Activated B cell treated with CpG ODN at 0.5 μM for 24 hours (primary cell): ENCODE data around the gene TSPAN13. TPM values are rescaled to one million over a fixed set of nuclear protein-coding genes. Genes with fewer than 3 reads are reported as not detected.

Source experiments
- ATAC-seq: fragments of 200-7000 bp; cut with Tn5 transposase; one replicate; pipeline ENCODE4 v1.10.0; 2021; ENCODE audit warnings: low read depth, mild to moderate bottlenecking, moderate library complexity
- CTCF ChIA-PET: fragments of 350-600 bp; sonication (Branson Sonifier 250); formaldehyde crosslinking; loops from one replicate; lab custom pipeline; 2021; ENCODE audit warnings: antibody characterized with exemption; lab: Charles Lee
- POLR2A ChIA-PET: fragments of 350-600 bp; sonication (Branson Sonifier 250); formaldehyde crosslinking; loops from one replicate; lab custom pipeline; 2021; ENCODE audit warnings: antibody characterized with exemption; lab: Charles Lee
- DNase-seq: peaks from one replicate; pipeline ENCODE4 v3.0.0; 2022
- H3K27ac Mint-ChIP-seq: one replicate; pipeline ENCODE4 v1.8.0; 2020; ENCODE audit warnings: mixed read lengths
- H3K27me3 Mint-ChIP-seq: one replicate; pipeline ENCODE4 v1.8.0; 2021; ENCODE audit warnings: mixed read lengths
- H3K36me3 Mint-ChIP-seq: one replicate; pipeline ENCODE4 v1.8.0; 2021; ENCODE audit warnings: low read depth, mixed read lengths
- H3K4me1 Mint-ChIP-seq: one replicate; pipeline ENCODE4 v1.8.0; 2021; ENCODE audit warnings: mixed read lengths
- H3K4me3 Mint-ChIP-seq: one replicate; pipeline ENCODE4 v1.8.0; 2020; ENCODE audit warnings: mild to moderate bottlenecking, mixed read lengths
- H3K9me3 Mint-ChIP-seq: one replicate; pipeline ENCODE4 v1.8.0; 2020; ENCODE audit warnings: mixed read lengths
- CTCF ChIP-seq: fragments of 200-600 bp; IDR thresholded peaks from one replicate; pipeline ENCODE4 v1.8.0; 2022; ENCODE audit warnings: antibody characterized with exemption, mild to moderate bottlenecking
- intact Hi-C: fragments of 100-400 bp; cut with micrococcal nuclease; formaldehyde crosslinking; loops from one replicate; pipeline ENCODE4 v1.15.1; 2024
- total RNA-seq: library from RNA; stranded (reverse); gene quantifications from 2 replicates; pipeline ENCODE4 v1.2.3, GENCODE V29; 2022

Gene TSPAN13
- total RNA-seq, 1 donor from 2014 or later, result 15.1 TPM

- H3K4me3 Mint-ChIP-seq, result no peak overlapping the region
- H3K27me3 Mint-ChIP-seq, result no peaks in the 10 kb centered on the region
- H3K27ac Mint-ChIP-seq, result no peak overlapping the region
- no peak for TF ChIP-seq CTCF
- CTCF ChIA-PET, result no interaction called here
- no peak for DNase-seq
- intact Hi-C loops, result no loop called here
- H3K9me3 Mint-ChIP-seq, result peaks cover 3% of the 10 kb centered on the region
- ATAC-seq, result no peak
- peaks cover 22% of the 10 kb centered on the region for H3K4me1 Mint-ChIP-seq
- no peaks in the 10 kb centered on the region for H3K36me3 Mint-ChIP-seq
- POLR2A ChIA-PET, result no interaction called here
Measured at GRCh38 chr7:16817536-16817935, 64.0 kb downstream of the TSPAN13 start.

GRCh38 chr7:16818732-16819131, 65.2 kb downstream of the TSPAN13 start:
- peaks cover 3% of the 10 kb centered on the region for H3K9me3 Mint-ChIP-seq
- H3K36me3 Mint-ChIP-seq, result no peaks in the 10 kb centered on the region
- H3K27ac Mint-ChIP-seq, result no peak overlapping the region
- no peak overlapping the region for H3K4me3 Mint-ChIP-seq
- no peaks in the 10 kb centered on the region for H3K27me3 Mint-ChIP-seq
- ChIA-PET POLR2A (no interaction called here), CTCF (no interaction called here)
- intact Hi-C loops, result no loop called here
- peaks cover 22% of the 10 kb centered on the region for H3K4me1 Mint-ChIP-seq
- ATAC-seq, result no peak
- DNase-seq, result no peak
- TF ChIP-seq CTCF, result no peak

GRCh38 chr7:16822029-16822428, 68.5 kb downstream of the TSPAN13 start:
- no peak for DNase-seq
- intact Hi-C loops, result no loop called here
- no peak for TF ChIP-seq CTCF
- CTCF ChIA-PET, result no interaction called here
- Mint-ChIP-seq H3K36me3 (no peaks in the 10 kb centered on the region), H3K4me1 (peaks cover 10% of the 10 kb centered on the region), H3K27ac (no peak overlapping the region), H3K9me3 (peaks cover 3% of the 10 kb centered on the region), H3K4me3 (no peak overlapping the region), H3K27me3 (peaks cover 2% of the 10 kb centered on the region)
- POLR2A ChIA-PET, result no interaction called here
- ATAC-seq, result no peak

- DNase-seq (no peak), ATAC-seq (no peak)
- CTCF ChIA-PET, result no interaction called here
- Mint-ChIP-seq H3K9me3 (peaks cover 16% of the 10 kb centered on the region), H3K4me3 (no peak overlapping the region), H3K27ac (no peak overlapping the region), H3K4me1 (no peaks in the 10 kb centered on the region), H3K27me3 (peaks cover 5% of the 10 kb centered on the region), H3K36me3 (no peaks in the 10 kb centered on the region)
- no peak for TF ChIP-seq CTCF
- intact Hi-C loops, result no loop called here
- POLR2A ChIA-PET, result no interaction called here
Measured at GRCh38 chr7:16826060-16826459, 72.5 kb downstream of the TSPAN13 start.

- H3K4me1 Mint-ChIP-seq, result peaks cover 1% of the 10 kb centered on the region
- DNase-seq (no peak), ATAC-seq (no peak)
- CTCF ChIA-PET, result no interaction called here
- peaks cover 6% of the 10 kb centered on the region for H3K27me3 Mint-ChIP-seq
- TF ChIP-seq CTCF, result no peak
- intact Hi-C loops, result no loop called here
- peaks cover 14% of the 10 kb centered on the region for H3K9me3 Mint-ChIP-seq
- H3K27ac Mint-ChIP-seq, result no peak overlapping the region
- no peak overlapping the region for H3K4me3 Mint-ChIP-seq
- POLR2A ChIA-PET, result no interaction called here
- H3K36me3 Mint-ChIP-seq, result no peaks in the 10 kb centered on the region
Measured at GRCh38 chr7:16833373-16833772, 79.8 kb downstream of the TSPAN13 start.

Other genes starting within 250 kb of the TSPAN13 start
- not detected in 2 replicates for gene LRRC72, start 226.9 kb upstream of the TSPAN13 start, total RNA-seq
- gene ANKMY2, start 108.0 kb upstream of the TSPAN13 start, total RNA-seq, result 9.4 and 11.3 TPM in 2 replicates
- 47.2 and 48.2 TPM in 2 replicates for gene BZW2, start 107.6 kb upstream of the TSPAN13 start, total RNA-seq
- gene AGR2, start 51.2 kb downstream of the TSPAN13 start, total RNA-seq, result not detected in 2 replicates
- gene AGR3, start 128.2 kb downstream of the TSPAN13 start, total RNA-seq, result not detected in 2 replicates